Dendritic cell treated with granulocyte-macrophage colony-stimulating factor and Interleukin-4, amounts not matched to agents 40 ng/mL and 50 ng/mL, for 4 days (primary cell): ENCODE results near the gene CDK11B.
A peak's percentile ranks its signal among the peaks of the same experiment; 100 is the strongest.

Source experiments
- H3K27ac Mint-ChIP-seq: one replicate; pipeline ENCODE4 v1.8.0; 2022; ENCODE audit warnings: mild to moderate bottlenecking, mixed read lengths
- H3K27me3 Mint-ChIP-seq: one replicate; pipeline ENCODE4 v1.8.0; 2022; ENCODE audit warnings: mild to moderate bottlenecking, mixed read lengths
- H3K36me3 Mint-ChIP-seq: one replicate; pipeline ENCODE4 v1.8.0; 2022; ENCODE audit warnings: low read depth, mixed read lengths
- H3K4me1 Mint-ChIP-seq: one replicate; pipeline ENCODE4 v1.8.0; 2022; ENCODE audit warnings: low read depth, mixed read lengths
- H3K4me3 Mint-ChIP-seq: one replicate; pipeline ENCODE4 v1.8.0; 2022; ENCODE audit warnings: mild to moderate bottlenecking, moderate library complexity, mixed read lengths
- H3K9me3 Mint-ChIP-seq: one replicate; pipeline ENCODE4 v1.8.0; 2022; ENCODE audit warnings: mixed read lengths
- intact Hi-C: fragments of 100-400 bp; cut with micrococcal nuclease; formaldehyde crosslinking; loops from one replicate; pipeline ENCODE4 v1.15.0; 2022

CDK11B gene

DNA sequence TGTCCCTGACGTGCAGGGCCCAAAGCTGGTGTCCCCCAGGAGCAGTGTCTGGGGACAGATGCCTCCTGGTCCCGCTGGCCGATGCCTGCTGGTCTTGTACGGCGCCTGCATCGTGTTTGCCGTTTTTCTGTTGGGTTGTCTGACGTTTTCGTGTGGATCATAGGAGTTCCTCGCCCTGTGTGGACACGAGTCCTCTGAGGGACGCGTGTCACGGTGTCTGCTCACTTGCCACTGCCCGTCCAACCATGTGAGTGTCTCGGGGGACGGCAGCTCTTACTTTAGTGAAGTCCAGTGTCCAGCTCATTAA is 36.1 kb downstream of the CDK11B start:
- Mint-ChIP-seq H3K36me3 (peaks cover 50% of the 10 kb centered on the region), H3K27me3 (peaks cover under 1% of the 10 kb centered on the region), H3K4me3 (no peak overlapping the region), H3K9me3 (no peaks in the 10 kb centered on the region), H3K4me1 (peaks cover 5% of the 10 kb centered on the region), H3K27ac (no peak overlapping the region)
- intact Hi-C loops, result no loop called here

DNA sequence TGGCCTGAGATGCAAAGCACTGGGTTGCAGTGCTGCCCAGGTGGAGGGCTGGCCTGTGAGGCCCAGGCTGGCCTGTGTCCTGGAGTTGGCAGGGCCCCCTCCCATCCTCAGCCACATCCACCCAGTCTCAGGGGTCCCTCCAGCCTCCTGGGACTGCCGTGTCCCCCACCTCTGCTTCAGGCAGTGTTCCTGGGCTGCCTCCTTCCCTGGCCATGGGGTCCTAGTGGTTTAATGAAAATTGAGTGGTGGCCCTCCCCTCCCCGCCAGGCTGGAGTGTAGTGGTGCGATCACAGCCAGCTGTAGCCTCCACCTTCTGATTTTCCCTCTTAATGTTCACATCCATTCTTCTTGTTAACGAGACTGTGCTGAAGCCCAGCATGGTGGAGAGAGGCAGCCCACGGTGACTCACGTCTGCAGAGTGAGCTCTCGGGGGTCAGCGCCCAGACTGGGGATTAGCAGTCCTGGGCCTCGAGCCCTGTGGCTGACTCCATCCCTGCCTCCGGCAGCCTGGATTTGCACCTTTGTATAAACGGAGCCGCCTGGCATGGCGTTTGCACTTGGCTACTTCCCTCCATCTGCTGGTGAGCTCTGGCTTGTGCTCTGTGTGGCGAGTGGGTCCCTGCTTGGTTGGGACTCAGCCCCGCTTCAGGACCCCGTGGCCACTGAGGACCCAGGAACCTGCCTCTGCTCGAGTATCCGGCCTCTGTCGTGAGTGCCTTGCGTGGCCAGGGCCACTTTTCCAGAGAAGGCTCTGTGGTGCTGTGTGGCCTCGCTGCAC is 36.6 kb downstream of the CDK11B start:
- Mint-ChIP-seq H3K4me3 (no peak overlapping the region), H3K9me3 (no peaks in the 10 kb centered on the region), H3K36me3 (peaks cover 52% of the 10 kb centered on the region), H3K27me3 (no peaks in the 10 kb centered on the region), H3K4me1 (peaks cover 7% of the 10 kb centered on the region), H3K27ac (no peak overlapping the region)
- intact Hi-C loops, result no loop called here

GRCh38 chr1:1621173-1622009 is 37.4 kb downstream of the CDK11B start:
- intact Hi-C loops, result no loop called here
- H3K4me1 Mint-ChIP-seq, result peaks cover 15% of the 10 kb centered on the region
- no peak overlapping the region for H3K4me3 Mint-ChIP-seq

DNA sequence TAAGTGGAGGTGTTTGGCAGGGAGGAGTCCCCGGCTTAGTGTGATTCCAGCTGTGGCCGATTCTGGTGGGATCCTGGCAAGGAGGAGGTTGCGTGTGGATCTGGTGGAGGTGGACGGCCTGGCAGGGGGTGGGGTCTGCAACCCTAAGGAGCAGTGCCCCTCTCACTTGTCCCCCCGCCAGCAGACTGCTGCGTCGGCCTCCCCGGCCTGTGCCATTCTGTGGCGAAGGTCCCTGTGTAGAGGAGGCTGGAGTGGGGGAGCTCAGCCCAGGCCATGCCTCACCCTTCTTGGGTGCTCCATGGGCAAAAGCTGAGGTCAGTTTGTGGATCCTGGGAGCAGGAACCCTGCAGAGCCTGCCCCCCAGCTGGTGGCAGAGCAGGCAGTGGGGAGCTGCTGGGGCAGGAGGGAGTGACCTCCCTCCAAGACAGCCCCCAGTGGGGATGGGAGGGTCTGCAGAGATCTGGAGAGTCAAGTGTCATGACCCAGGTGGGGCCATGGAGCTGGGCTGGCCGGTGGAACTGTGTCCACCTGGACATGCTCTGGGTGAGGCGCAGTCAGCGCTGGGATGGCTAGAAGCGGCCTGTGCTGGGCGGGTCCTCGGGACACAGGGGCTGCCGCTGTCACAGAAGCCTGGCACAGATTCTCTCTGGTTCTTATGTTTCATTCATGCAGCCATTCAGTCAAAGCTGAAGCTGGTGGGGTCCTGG is 38.2 kb downstream of the CDK11B start:
- peaks cover 17% of the 10 kb centered on the region for H3K4me1 Mint-ChIP-seq
- H3K27ac Mint-ChIP-seq, result no peak overlapping the region

More at GRCh38 chr1:1621173-1622009, 37.4 kb downstream of the CDK11B start:
- Mint-ChIP-seq H3K36me3 (peaks cover 44% of the 10 kb centered on the region), H3K27me3 (no peaks in the 10 kb centered on the region), H3K9me3 (no peaks in the 10 kb centered on the region), H3K27ac (no peak overlapping the region)

DNA sequence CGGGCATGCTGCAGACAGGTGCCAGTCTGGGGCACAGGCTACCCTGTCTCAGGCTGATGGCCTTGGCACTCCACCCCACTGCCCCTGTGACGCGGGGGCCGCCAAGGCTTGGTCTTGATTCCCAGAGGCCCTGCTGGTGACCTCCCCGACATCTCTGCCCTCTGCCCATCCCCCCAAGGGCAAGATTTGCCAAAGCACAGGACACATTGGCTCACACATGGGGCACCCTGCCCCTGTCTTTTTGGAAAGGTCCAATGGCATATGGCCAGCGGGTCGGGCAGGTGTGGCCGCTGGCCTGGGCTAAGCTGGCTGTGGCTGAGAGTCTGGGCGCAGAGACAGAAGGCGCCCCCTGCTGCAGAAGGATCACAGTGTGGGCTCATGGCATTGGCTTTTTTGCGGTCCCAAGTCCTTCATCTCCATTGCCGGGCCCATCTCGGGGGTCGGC is 38.9 kb downstream of the CDK11B start:
- no peak overlapping the region for H3K27ac Mint-ChIP-seq
- H3K36me3 Mint-ChIP-seq, result peaks cover 45% of the 10 kb centered on the region
- peaks cover 18% of the 10 kb centered on the region for H3K4me1 Mint-ChIP-seq
- H3K4me3 Mint-ChIP-seq, result no peak overlapping the region
- H3K9me3 Mint-ChIP-seq, result no peaks in the 10 kb centered on the region
- no peaks in the 10 kb centered on the region for H3K27me3 Mint-ChIP-seq
- intact Hi-C loops, result loop anchor here (5.0 kb wide), 1 partner anchor 108 kb away; the partner anchor contains the start of gene ATAD3A

More for the DNA sequence above, 38.2 kb downstream of the CDK11B start:
- H3K36me3 Mint-ChIP-seq, result peaks cover 45% of the 10 kb centered on the region
- intact Hi-C loops, result no loop called here
- H3K4me3 Mint-ChIP-seq, result no peak overlapping the region
- H3K27me3 Mint-ChIP-seq, result no peaks in the 10 kb centered on the region
- no peaks in the 10 kb centered on the region for H3K9me3 Mint-ChIP-seq

- H3K36me3 Mint-ChIP-seq, result peaks cover 35% of the 10 kb centered on the region
- H3K27me3 Mint-ChIP-seq, result no peaks in the 10 kb centered on the region
- H3K27ac Mint-ChIP-seq, result no peak overlapping the region
- peaks cover 32% of the 10 kb centered on the region for H3K4me1 Mint-ChIP-seq
- no peaks in the 10 kb centered on the region for H3K9me3 Mint-ChIP-seq
- intact Hi-C loops, result loop anchor here (5.0 kb wide), 1 partner anchor 106 kb away; the partner anchor contains the start of gene ATAD3A
- no peak overlapping the region for H3K4me3 Mint-ChIP-seq
These were observed 40.3 kb downstream of the CDK11B start for GRCh38 chr1:1618396-1619068.

GRCh38 chr1:1617925-1618324 is 40.9 kb downstream of the CDK11B start:
- no peaks in the 10 kb centered on the region for H3K27me3 Mint-ChIP-seq
- peaks cover 35% of the 10 kb centered on the region for H3K36me3 Mint-ChIP-seq
- no peak overlapping the region for H3K27ac Mint-ChIP-seq
- no peaks in the 10 kb centered on the region for H3K9me3 Mint-ChIP-seq
- intact Hi-C loops, result loop anchor here (5.0 kb wide), 1 partner anchor 106 kb away; the partner anchor contains the start of gene ATAD3A
- peaks cover 35% of the 10 kb centered on the region for H3K4me1 Mint-ChIP-seq
- H3K4me3 Mint-ChIP-seq, result no peak overlapping the region

DNA sequence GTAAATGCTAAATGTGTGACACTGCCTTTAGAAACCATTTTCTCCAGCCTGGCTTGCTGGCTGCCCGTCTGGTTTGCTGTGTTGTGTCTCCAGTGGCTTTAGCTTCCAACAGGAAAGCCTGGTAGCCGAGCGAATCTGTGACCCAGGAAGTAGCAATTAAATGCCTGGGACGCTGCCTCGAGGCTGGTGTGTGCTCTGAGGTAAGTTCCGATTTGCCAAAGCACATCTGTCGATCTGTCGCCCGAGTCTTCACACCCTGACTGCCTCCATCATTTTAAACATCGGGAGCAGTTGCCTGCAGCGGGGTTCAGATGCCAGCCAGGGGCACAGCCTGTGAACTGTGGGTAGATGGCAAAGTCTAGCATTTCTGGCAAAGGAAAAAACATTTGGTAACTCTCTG is 41.3 kb downstream of the CDK11B start:
- Mint-ChIP-seq H3K4me3 (peak overlapping the region; percentile 76), H3K4me1 (peaks cover 35% of the 10 kb centered on the region), H3K36me3 (peaks cover 35% of the 10 kb centered on the region), H3K27me3 (no peaks in the 10 kb centered on the region), H3K27ac (no peak overlapping the region), H3K9me3 (no peaks in the 10 kb centered on the region)
- intact Hi-C loops, result loop anchor here (5.0 kb wide), 1 partner anchor 105 kb away; the partner anchor contains the start of gene ATAD3A

DNA sequence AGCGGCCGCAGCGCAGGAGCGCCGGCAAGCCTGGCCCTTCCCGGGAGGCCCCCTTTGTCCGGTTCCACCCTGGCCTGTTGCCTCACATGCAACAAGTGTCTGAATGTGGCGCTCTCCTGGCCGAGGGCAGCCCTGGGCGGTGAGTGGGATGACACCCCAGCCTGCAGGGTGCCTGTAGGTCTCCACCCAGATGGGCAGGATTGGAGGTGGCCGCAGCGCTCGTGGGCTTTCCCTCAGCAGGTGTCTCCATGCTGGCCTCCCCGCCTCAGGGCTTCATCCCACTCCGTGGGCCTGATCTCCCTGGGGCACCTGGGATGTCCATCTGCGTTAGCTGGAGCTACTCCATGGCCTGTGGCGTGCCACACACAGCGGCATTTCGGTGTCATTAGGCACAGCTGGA is 42.0 kb downstream of the CDK11B start:
- Mint-ChIP-seq H3K4me1 (peaks cover 41% of the 10 kb centered on the region), H3K9me3 (no peaks in the 10 kb centered on the region), H3K4me3 (peak overlapping the region; percentile 76), H3K36me3 (peaks cover 35% of the 10 kb centered on the region), H3K27ac (peak overlapping the region; percentile 64), H3K27me3 (no peaks in the 10 kb centered on the region)
- intact Hi-C loops, result loop anchor here (5.0 kb wide), 1 partner anchor 105 kb away; the partner anchor contains the start of gene ATAD3A

DNA sequence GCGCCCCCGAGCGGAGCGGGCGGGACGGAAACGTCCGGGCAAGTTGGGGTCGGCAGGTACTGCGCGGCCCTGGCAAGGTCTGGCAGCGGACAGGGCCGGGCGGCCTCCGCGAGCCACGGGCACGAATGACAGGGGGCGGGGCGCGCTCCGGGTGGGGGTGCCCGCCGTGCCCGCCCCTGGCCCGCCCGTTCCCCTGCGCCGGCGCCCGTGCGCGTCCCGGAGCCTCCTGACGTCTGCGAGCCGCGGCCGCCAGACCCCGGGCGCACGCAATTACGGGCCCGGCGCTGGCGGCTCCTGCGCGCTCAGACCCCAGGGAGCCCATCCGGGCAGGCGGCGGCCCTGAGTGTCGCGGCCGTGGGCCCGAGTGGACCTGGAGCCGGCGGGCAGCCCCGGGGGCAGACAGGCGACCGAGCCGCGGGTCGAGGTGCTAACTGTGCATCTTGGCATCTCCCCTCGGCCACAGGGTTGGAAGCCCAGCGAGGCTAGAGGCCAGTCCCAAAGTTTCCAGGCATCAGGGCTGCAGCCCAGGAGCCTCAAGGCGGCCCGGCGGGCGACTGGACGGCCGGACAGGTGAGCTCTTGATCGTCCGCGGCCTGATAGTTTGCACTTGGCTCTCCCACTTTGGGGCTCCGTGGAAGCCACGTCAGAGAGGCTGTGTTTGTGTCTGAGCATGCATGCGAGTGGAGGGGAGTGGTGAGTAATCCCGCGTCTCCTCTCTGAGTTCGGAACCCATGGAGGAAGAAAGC is 42.6 kb downstream of the CDK11B start:
- peaks cover 42% of the 10 kb centered on the region for H3K4me1 Mint-ChIP-seq
- H3K9me3 Mint-ChIP-seq, result no peaks in the 10 kb centered on the region
- H3K36me3 Mint-ChIP-seq, result peaks cover 35% of the 10 kb centered on the region
- peak overlapping the region; percentile 93 for H3K27ac Mint-ChIP-seq
- no peaks in the 10 kb centered on the region for H3K27me3 Mint-ChIP-seq
- intact Hi-C loops, result loop anchor here (5.0 kb wide), 1 partner anchor 104 kb away; the partner anchor contains the start of gene ATAD3A
- peak overlapping the region; percentile 76 for H3K4me3 Mint-ChIP-seq

GRCh38 chr1:1615256-1616044 is 43.4 kb downstream of the CDK11B start, which contains the start of gene MIB2:
Gene MIB2, plus strand, starts transcription at chr1:1615500. Its CDS starts 7,953 bp downstream, at chr1:1623453.
- H3K4me1 Mint-ChIP-seq, result peaks cover 42% of the 10 kb centered on the region
- intact Hi-C loops, result loop anchor here (1.0 to 5.0 kb wide), 3 partner anchors 8 to 103 kb away; partner anchors contain the start of genes ATAD3A and SSU72
- peak within 1 kb of the TSS; percentile 88 for H3K4me3 Mint-ChIP-seq
- H3K27ac Mint-ChIP-seq, result peak within 1 kb of the TSS; percentile 93
- no peaks in the 10 kb centered on the region for H3K9me3 Mint-ChIP-seq
- peaks cover 35% of the 10 kb centered on the region for H3K36me3 Mint-ChIP-seq
- no peaks in the 10 kb centered on the region for H3K27me3 Mint-ChIP-seq

- H3K9me3 Mint-ChIP-seq, result no peaks in the 10 kb centered on the region
- H3K4me3 Mint-ChIP-seq, result peak overlapping the region; percentile 88
These were observed 43.9 kb downstream of the CDK11B start for GRCh38 chr1:1614954-1615255.

More at GRCh38 chr1:1614954-1615255, 43.9 kb downstream of the CDK11B start:
- Mint-ChIP-seq H3K27me3 (no peaks in the 10 kb centered on the region), H3K4me1 (peaks cover 42% of the 10 kb centered on the region), H3K36me3 (peaks cover 35% of the 10 kb centered on the region), H3K27ac (peak overlapping the region; percentile 93)
- intact Hi-C loops, result loop anchor here (1.0 to 5.0 kb wide), 3 partner anchors 8 to 103 kb away; partner anchors contain the start of genes ATAD3A and SSU72
